HEK293 (cell line): ENCODE results near the gene TRAF6.

ENCODE experiments used
- TF ChIP-seq, protein P1 (sequence below): fragments of 450-650 bp; formaldehyde crosslinking; IDR thresholded peaks from 2 replicates; pipeline ENCODE4 v1.5.1; 2016; ENCODE audit warnings: missing biosample characterization, missing genetic modification characterization
- TF ChIP-seq, protein P2 (sequence below): fragments of 450-650 bp; formaldehyde crosslinking; IDR thresholded peaks from 2 replicates; pipeline ENCODE4 v1.5.1; 2016; ENCODE audit warnings: missing biosample characterization, missing genetic modification characterization

DNA sequence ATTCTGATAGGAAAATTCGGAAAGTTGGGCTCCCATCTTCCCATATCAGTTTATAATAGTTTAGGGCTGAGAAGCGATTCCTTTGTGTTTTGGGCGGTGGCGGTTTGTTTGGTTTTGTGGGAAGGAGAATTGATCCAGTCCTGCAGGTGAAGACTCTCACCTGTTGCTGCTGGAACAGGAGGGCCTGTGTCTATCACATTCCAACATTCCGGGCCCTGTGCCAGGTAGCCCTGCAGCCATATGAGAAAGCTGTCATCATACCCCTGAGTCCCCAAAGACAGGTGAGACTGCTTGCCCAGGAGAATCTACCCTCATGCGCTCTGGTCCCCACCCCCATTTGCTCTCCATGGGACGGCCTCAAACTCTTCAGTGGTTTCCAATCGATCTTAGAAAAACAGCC, 62.1 kb downstream of the TRAF6 start:
- TF ChIP-seq, protein P1, sequence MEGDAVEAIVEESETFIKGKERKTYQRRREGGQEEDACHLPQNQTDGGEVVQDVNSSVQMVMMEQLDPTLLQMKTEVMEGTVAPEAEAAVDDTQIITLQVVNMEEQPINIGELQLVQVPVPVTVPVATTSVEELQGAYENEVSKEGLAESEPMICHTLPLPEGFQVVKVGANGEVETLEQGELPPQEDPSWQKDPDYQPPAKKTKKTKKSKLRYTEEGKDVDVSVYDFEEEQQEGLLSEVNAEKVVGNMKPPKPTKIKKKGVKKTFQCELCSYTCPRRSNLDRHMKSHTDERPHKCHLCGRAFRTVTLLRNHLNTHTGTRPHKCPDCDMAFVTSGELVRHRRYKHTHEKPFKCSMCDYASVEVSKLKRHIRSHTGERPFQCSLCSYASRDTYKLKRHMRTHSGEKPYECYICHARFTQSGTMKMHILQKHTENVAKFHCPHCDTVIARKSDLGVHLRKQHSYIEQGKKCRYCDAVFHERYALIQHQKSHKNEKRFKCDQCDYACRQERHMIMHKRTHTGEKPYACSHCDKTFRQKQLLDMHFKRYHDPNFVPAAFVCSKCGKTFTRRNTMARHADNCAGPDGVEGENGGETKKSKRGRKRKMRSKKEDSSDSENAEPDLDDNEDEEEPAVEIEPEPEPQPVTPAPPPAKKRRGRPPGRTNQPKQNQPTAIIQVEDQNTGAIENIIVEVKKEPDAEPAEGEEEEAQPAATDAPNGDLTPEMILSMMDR (tag by site-specific recombination) = no peak
- TF ChIP-seq, protein P2, sequence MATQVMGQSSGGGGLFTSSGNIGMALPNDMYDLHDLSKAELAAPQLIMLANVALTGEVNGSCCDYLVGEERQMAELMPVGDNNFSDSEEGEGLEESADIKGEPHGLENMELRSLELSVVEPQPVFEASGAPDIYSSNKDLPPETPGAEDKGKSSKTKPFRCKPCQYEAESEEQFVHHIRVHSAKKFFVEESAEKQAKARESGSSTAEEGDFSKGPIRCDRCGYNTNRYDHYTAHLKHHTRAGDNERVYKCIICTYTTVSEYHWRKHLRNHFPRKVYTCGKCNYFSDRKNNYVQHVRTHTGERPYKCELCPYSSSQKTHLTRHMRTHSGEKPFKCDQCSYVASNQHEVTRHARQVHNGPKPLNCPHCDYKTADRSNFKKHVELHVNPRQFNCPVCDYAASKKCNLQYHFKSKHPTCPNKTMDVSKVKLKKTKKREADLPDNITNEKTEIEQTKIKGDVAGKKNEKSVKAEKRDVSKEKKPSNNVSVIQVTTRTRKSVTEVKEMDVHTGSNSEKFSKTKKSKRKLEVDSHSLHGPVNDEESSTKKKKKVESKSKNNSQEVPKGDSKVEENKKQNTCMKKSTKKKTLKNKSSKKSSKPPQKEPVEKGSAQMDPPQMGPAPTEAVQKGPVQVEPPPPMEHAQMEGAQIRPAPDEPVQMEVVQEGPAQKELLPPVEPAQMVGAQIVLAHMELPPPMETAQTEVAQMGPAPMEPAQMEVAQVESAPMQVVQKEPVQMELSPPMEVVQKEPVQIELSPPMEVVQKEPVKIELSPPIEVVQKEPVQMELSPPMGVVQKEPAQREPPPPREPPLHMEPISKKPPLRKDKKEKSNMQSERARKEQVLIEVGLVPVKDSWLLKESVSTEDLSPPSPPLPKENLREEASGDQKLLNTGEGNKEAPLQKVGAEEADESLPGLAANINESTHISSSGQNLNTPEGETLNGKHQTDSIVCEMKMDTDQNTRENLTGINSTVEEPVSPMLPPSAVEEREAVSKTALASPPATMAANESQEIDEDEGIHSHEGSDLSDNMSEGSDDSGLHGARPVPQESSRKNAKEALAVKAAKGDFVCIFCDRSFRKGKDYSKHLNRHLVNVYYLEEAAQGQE (tag by site-specific recombination) = no peak
